Fibroblast of skin of back (primary cell): ENCODE measurements around the gene MIEF1.
"Not testable (repeated sequence)": the region's sequence is repeated elsewhere in the genome, so short reads cannot be mapped to it uniquely, and the experiment has no call there.

Experiments
- DNase-seq: peaks from one replicate; pipeline ENCODE4 v3.0.0-alpha.2; 2013

MIEF1 gene

DNA sequence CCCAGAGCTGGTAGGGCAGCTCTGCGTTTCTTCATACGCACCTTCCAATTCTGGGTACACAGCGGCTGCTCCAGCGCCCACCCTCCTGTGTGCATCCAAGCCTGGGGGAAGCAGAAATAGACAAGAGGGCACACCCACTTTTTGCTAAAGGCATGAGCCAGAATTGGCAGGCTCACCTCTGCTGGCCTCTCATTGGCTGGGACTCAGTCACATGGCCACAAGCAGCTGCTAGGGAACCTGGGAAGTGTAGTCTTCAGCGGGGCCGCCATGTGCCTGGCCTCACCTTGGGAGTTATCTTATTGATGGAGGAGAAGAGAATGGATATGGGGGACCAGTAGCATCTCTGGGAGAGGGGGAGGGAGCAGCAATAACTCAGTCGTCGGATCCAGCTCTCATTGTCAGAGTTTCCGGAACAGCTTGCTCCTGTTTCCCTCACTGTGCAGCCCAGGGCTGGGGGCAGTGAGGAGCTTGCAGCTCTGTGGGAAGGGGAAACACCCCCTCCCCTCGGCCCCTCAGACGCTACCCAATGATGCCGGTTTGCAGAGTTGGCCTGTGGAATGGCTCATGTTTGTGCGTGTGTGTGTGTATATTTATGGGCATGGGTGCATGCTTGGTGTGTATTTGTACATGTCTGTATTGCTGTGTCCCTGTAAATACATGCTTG is 11.8 kb upstream of the MIEF1 start:
- DNase-seq: peak; percentile 74

DNA sequence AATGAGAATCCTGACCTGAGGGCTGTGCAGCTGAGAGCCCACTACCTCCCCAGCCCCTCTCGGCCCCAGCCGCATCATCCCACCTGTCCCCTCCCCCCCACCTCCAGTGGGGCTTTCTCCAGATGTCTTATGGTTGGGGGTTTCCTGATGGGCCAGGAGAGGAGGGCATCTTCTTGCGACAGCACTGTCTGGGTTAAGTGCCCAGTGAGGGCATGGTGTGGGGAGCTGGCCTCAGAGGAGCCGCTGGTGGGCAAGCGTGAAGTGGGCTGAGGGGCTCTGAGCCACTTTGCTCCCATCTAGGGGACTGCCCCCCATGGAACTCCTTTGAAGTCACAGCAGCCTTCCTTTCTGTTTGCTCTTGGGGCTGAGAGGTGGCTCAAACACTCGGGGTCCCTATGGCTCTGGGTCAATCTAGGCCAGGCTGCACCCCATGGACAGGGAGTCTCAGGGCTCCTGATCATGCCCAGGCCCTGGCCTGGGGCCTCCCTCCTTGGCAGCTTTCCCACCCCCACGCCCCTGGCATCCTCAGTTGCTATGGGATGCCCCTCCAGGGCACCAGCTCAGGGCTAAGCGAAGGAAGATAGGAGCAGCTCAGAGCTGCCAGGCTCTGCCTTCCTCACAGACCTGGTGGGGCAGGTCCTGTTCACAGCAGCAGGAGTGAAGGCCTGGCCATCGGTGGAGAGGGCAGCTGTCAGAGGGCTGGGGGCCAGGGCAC is 11.0 kb upstream of the MIEF1 start:
- no peak for DNase-seq

DNA sequence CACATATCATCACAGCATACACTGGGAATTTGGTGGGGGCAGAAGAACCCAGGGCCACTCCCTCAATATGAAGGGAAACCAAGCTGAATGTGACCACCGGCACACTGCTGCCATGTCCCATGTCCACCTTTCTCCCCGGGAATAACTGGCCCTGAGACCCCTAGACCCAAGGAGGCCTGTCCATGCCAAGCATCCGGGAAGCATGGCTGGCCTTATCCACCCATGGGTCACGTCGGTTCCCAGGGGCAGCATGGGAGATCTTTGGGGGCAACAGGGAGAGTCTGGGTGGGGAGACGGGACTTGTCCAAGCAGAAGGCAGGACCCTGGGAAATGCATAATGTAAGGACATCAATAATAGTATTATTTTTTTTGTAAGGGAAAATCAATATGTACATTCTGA is 10.4 kb upstream of the MIEF1 start:
- DNase-seq: no peak

DNA sequence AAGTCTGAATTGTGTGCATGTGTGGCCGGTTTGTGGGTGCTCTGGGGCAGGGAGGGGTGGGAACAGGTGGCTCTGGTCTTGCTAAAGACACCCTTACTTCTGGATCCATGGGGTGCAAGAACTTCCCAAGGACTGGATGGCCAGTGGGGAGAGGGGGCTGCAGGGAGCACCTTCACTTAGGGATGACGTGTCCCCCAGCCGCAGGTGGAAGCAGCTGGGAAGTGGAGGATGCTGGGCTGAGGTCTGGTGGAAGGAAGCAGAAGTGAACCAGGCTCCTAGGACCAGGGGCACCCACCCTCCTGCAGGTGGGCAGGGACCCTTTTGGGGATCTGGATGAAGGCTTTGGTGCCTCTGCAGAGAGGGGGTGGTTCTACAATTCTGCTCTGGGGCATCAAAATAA is 9.9 kb upstream of the MIEF1 start:
- DNase-seq: no peak

DNA sequence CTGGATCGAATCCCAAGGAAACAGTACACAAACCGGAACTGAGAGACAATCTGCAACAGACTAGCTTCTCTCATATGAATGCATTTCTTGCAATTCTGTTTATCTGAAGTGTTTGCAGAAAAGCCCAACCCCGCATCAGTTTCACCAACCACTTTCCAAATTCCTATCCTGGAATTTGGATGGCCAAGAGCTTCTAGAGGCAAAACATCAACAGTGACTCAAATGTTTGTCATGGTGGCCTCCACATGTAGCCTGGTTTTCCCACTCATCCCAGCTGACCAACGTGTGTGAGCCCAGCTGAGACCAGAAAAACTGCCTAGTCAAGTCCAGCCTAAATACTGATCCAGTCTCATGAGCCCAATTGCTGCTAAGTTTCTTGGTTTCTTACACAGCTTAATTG is 8.3 kb upstream of the MIEF1 start:
- DNase-seq: peak; percentile 93

DNA sequence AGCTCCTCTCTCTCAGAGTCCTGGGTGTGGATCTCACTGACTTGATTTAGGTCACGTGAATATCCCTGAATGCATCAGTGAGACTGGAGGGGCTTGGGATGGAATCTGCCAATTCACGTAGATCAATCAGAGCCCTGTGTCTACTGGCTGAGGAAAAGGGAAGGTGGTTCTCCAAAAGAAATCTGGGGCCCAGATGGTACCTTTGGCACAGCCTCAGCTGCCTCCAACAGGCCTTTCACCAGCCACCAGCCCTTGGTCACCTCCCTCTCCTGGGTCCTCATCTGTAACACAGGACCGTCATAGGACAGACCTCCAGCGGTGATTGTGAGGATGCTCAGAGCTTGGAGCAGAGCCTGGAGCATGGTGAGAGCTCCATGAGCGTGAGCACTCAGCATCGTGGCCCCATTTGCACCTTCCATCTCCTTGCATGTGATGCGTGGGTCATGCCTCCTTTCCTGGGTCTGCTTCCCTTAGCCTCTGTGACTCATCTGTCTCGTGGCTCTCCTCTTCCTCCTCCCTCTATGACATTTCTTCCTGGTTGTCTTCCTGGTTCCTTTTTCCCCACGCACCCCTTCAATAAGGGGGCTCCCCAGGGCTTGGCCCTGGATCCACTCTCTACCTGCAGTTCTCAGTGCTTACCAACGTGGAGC is 7.5 kb upstream of the MIEF1 start:
- no peak for DNase-seq

DNA sequence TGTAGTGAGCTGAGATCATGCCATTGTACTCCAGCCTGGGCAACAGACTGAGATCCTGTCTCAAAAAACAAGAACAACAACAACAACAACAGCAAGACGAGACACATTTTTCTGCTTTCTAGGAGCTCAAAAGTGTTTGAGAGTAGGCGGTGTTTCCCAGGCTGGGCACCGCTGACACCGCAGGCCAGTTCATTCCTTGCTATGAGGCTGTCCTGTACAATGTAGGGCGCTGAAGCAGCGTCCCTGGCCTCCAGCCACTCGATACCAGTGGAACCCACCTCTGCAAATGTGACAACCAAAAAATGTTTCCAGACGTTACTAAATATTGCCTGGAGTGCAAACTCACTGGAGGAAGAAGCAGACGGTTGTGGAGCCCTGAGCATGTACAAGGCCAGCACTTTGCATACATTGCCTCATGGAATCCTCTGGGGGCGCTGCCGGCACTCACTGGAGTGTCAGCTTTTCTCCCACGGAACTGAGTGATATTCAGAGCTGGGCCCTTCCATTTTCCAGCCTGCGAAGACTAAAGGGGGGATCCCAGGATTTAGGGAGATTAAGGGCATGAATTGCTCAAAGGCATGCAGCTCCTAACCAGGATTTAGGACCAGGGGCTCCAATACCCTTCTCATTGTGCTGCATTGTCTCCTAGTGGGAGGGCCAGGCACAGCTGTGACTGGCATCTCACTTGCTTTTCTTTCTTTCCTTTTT is 5.8 kb upstream of the MIEF1 start:
- peak; percentile 65 for DNase-seq

DNA sequence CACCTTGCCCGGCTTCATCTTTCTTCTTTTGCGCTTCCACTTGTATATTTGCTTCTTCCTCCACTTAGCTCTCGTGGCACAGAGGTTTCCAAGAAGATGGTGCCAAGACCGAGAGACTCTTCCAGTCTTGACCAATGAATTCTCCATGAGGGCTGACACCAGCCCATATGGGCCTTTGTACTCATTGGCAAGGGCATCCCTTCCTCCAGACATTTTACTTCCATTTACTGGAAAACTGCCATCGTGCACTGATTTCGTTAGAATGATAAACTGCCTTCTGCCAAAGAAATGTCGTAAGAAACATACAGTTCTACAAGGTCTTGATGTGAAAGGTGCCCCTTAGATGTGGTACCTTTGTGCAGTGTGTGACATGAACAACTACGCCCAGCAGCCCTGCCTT is 4.7 kb upstream of the MIEF1 start:
- DNase-seq: no peak

DNA sequence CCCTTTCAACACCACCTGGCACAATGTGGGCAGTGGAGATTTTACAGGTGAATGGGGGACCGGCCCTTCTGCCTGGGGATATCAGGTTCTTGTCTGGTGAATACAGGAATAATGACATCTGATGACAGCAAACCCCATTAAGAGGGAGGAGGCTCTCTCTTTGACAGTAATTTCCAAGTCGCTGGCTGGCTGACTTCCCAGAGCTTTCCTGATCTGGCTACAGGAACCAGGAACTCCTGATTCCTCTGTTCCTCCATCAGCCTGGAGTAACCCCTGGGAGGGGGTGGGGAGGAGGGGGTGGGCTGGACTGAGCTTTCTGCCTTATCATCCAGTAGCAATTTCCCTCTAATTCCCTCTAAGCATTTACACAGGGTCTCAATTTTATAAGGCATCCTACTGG is 3.7 kb upstream of the MIEF1 start:
- DNase-seq: no peak

DNA sequence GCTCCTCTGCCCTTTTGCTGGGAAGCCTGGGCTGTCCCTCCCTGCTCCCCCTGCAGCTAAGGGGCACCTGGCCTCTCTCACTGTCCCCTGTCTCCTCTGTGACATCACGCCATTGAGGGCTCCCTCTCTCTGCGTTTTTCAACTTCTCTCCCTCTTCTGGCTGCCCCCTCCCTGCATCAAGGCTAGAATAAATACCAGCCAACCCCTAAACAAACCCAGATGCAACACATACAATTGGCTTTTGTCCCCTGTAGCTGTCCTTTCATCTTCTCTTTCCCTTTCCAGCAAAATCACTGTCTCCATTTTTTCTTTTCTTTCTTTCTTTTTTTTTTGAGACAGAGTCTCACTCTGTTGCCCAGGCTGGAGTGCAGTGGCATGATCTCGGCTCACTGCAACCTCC is 3.3 kb upstream of the MIEF1 start:
- no peak for DNase-seq

DNA sequence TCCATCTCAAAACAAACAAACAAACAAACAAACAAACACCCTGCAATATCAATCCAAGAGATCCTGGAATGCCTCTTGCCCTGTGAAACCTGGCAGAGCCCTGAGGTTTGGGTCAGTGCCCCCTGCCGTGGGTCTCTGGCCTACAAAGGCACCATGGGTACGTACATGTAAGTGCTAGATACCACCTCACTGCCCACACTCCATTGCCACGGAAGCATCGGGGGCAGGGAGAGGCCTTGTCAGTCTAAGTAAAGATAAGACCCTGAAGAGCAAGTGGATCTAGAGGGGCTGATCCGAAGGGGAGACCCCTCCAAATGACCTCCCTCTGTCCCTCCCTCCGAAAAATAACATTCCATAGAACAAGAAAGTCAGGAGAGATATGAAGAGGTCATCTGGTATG is 2.0 kb upstream of the MIEF1 start:
- no peak for DNase-seq

DNA sequence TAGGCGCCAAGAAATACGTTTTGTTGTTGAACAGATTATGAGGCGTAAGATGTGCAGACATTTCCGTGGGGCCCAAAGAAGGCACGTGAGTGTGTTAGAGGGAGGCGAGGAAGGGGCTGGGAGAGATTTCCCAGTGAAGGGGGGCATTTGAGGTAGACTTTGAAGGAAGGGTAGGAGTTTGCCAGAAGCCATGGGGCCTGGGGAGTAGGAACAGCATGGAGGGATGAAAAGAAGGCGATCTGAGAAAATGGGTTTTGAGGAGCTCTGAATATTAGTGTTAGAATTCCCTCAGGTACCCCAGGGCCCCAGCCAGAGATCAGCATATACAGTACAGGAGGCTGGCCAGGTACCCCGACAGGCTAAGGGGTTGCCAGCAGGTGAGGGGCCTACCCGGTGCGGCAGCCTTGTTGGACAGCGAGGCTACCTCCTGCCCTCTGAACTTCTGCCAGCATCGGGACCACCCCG is 414 bp upstream of the MIEF1 start:
- no peak for DNase-seq

DNA sequence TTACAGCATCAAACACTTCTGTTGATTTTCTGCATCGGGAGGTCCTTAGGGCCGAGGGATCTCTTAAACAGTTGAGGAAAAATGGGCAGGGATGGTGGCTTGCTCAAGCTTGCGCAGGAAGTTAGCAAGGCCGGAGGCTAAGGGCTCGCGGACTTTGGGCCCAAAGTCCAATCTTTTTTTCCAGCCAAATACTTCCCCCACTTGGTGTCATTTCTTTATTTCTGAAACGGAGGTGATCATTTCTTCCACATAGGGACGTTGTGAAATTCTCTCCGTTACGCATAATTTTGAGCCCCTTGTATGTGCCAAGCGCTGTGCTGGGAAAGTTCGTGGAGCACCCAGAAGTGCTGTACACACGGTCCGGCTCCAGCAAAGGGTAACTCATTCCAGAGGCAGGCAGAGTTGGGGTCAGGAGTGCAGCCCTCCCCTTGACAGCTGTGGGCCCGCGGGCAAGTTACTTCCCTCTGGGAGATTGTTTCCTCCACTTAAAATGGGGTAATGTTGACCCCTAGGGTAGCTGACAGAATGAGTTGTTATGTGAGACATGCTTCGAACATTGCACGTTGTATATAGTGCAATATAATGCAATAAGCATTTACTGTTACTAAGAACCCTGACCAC is 809 bp downstream of the MIEF1 start:
- no peak for DNase-seq

DNA sequence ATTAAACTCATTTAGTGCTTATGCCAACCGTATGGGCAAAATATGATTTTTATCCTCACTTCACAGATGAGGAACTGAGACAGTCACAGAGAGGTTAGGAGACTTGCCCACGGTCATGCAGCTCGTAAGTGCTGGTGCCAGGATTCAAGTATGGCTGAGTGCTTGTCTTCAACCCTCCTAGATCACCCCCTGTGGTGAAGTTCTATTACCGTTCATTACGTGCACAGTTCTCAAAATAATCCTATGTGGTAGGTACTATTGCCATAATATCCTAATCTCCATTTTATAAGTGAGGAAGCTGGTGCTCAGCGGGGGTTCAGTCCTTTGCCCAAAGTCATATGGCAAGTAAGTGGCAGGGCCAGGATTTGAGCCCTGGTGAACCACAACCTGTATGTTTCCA is 1.5 kb downstream of the MIEF1 start:
- no peak for DNase-seq

DNA sequence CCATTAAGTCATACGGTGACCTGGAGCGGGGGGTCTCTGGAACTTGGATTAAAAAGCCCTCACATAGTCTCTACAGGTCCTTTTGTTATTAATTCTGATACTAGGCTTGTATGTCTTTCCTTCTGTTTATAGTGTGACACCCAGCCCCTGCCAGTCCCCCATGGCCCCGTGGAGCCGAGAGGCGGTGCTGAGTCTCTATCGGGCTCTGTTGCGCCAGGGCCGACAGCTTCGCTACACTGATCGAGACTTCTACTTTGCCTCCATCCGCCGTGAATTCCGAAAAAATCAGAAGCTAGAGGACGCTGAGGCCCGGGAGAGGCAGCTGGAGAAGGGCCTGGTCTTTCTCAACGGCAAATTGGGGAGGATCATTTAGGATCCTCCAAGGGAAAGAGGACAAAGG is 2.0 kb downstream of the MIEF1 start:
- no peak for DNase-seq

DNA sequence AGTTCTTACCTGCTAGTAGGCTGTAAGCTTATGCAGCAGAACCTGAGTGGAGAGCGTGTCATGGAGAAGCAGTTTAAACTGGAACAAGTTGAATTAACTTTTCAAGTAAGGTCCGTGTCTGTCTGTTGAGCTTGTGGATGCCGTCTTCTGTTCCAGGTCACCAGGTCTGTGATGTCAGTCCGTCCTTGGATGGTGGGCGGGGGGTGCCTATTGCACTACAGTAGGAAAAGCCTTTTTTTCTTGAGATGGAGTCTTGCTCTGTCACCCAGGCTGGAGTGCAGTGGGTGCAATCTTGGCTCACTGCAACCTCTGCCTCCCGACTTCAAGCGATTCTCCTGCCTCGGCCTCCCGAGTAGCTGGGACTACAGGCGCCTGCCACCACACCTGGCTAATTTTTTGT is 4.9 kb downstream of the MIEF1 start:
- not testable (repeated sequence) for DNase-seq

DNA sequence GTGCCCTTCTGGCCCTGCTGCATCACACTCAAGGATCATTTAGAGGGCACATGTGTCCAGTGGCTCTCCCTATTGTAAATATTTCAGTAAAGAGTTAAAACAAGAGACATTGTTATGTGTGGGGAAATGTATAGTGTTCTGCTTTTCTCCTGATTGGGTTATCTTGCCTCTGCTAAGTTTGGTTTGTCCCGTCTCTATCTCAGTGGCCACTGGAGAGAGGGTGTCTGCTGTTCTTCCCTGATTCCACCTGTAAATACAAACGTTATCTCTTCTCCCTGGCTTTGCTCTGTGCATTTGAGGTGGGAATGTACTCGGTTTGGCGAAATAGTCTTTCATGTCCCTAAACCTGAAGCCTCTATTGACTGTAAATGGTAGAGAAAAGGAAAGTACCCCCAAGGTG is 6.3 kb downstream of the MIEF1 start:
- DNase-seq: no peak

DNA sequence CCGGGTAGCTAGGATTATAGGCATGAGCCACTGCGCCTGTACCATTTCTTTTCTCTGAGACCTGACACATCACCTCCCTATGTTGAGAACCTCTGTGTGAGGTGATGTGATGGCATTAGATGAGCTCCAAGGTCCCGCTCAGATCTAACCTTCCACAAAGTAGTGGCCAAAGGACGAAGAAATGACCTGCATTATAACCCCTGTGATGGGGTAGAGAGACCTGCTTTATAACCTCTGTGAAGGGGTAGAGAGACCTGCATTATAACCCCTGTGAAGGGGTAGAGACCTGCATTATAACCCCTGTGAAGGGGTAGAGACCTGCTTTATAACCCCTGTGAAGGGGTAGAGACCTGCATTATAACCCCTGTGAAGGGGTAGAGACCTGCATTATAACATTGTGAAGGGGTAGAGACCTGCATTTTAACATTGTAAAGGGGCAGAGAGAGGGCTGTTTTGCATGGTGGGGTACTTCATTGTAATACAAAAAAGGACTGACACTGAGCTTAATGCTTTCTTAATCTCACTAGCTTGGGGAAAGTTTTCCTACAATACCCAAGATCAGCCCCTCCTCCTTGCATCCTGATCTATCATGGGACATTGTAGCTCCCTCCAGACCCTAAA is 8.5 kb downstream of the MIEF1 start:
- no peak for DNase-seq

DNA sequence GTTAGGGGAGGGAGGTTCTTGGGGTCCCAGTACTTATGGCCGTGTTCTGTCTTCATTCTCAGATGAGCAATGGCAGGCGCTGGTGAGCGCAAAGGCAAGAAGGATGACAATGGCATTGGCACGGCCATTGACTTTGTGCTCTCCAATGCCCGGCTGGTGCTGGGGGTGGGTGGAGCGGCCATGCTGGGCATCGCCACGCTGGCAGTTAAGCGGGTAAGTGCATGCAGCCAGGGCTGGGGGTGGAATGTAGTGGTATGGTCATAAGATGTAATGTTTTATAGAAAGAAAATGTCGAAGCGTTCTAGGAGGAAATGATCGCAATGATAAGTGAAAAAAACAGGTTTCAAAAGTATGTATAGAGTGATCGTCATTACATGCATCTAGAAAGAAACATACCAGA is 9.1 kb downstream of the MIEF1 start:
- DNase-seq: no peak

DNA sequence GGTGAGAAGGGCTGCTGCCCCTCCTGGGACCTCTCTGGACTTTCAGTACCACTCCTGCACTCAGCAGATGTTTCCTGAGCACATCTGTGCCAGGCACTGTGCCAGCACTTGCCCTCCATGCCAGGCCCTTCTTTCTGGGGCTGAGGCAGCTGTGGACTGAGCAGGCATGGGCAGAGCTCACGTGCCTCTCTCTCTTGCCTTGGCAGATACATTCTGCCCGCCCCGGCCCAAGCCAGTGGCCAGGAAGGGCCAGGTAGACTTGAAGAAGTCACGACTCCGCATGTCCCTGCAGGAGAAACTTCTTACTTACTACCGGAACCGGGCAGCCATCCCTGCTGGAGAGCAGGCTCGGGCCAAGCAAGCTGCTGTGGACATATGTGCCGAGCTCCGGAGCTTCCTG is 9.9 kb downstream of the MIEF1 start:
- DNase-seq: no peak

DNA sequence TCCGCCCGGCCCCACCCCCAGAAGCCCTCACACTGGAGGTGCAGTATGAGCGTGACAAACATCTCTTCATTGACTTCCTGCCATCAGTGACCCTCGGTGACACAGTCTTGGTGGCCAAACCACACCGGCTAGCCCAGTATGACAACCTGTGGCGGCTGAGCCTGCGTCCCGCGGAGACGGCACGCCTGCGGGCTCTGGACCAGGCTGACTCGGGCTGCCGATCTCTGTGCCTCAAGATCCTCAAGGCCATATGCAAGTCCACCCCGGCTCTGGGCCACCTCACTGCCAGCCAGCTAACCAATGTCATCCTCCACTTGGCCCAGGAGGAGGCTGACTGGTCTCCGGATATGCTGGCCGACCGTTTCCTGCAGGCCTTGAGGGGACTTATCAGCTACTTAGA is 11.7 kb downstream of the MIEF1 start:
- DNase-seq: no peak

DNA sequence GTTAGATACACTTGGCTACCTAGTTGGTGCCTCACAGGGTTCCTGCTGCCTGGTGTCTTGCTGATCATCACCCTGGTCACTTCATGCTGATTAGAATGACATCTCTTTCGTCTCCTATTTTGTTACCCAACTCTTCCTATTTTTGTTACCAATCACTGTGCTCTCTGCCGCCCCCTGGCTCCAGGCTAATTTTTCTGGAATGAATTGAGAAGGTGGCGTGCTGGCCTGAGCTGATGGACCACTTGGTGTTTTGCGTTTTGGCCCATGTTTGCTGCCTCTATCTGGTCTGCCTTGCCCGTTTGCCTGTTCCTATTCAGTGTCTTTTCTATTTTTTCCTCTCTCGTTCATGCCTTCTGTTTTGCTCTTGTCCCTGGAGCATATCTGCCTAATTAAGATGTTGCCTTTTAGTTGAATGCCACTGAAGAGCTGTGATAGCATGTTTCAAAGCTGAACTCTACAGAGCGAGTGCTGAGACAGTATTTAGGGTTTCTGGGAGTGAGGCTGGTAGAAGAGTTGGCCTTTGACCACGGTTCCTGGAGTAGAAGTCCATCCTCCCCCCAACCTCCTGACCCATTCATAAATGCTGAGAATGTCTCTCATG is 12.4 kb downstream of the MIEF1 start:
- no peak for DNase-seq
